Activated CD8-positive, alpha-beta memory T cell treated with anti-CD3 and anti-CD28 coated beads, Interleukin-2, amount 10 ng/mL, durations not matched to agents 7 days and 5 days (primary cell): Measurements from ENCODE around the gene FAM47A. TPM values are rescaled to one million over a fixed set of nuclear protein-coding genes. Genes with fewer than 3 reads are reported as not detected.

Experiments used
- ATAC-seq: fragments of 150-1000 bp; cut with Tn5 transposase; one replicate; pipeline ENCODE4 v1.10.0; 2021; ENCODE audit warnings: moderate library complexity
- CTCF ChIA-PET: fragments of 350-600 bp; sonication (Branson Sonifier 250); formaldehyde crosslinking; loops from one replicate; lab custom pipeline; 2021; ENCODE audit warnings: antibody characterized with exemption; lab: Charles Lee
- DNase-seq: peaks from one replicate; pipeline ENCODE4 v3.0.0-alpha.2; 2020
- H3K27ac Mint-ChIP-seq: one replicate; pipeline ENCODE4 v1.8.0; 2021; ENCODE audit warnings: mild to moderate bottlenecking, mixed read lengths
- H3K27me3 Mint-ChIP-seq: one replicate; pipeline ENCODE4 v1.8.0; 2021; ENCODE audit warnings: mixed read lengths
- H3K36me3 Mint-ChIP-seq: one replicate; pipeline ENCODE4 v1.8.0; 2021; ENCODE audit warnings: mild to moderate bottlenecking, mixed read lengths
- H3K4me1 Mint-ChIP-seq: one replicate; pipeline ENCODE4 v1.8.0; 2021; ENCODE audit warnings: mixed read lengths
- H3K4me3 Mint-ChIP-seq: one replicate; pipeline ENCODE4 v1.8.0; 2021; ENCODE audit warnings: mild to moderate bottlenecking, moderate library complexity, mixed read lengths
- H3K9me3 Mint-ChIP-seq: one replicate; pipeline ENCODE4 v1.8.0; 2022; ENCODE audit warnings: low read depth, mixed read lengths
- total RNA-seq, 2 experiments: library from RNA; stranded (reverse); gene quantifications; one replicate each; pipeline ENCODE4 v1.2.3, GENCODE V29; 2021

The FAM47A gene
- not detected for total RNA-seq

- no peaks in the 10 kb centered on the region for H3K27me3 Mint-ChIP-seq
- no peak within 1 kb of the TSS for H3K27ac Mint-ChIP-seq
- no peak within 1 kb of the TSS for H3K4me3 Mint-ChIP-seq
- H3K4me1 Mint-ChIP-seq = no peaks in the 10 kb centered on the region
- DNase-seq (no peak), ATAC-seq (no peak)
- H3K36me3 Mint-ChIP-seq = no peaks in the 10 kb centered on the region
- H3K9me3 Mint-ChIP-seq = peaks cover 9% of the 10 kb centered on the region
- CTCF ChIA-PET = no interaction called here
These were observed at the start of gene FAM47A for GRCh38 chrX:34132028-34132427. TSS of gene FAM47A (minus strand) at chrX:34132314. CDS start at chrX:34132278, 36 bp downstream.

GRCh38 chrX:34147345-34147744, 15.2 kb upstream of the FAM47A start:
- Mint-ChIP-seq H3K4me3 (no peak overlapping the region), H3K36me3 (no peaks in the 10 kb centered on the region), H3K27me3 (no peaks in the 10 kb centered on the region), H3K27ac (no peak overlapping the region), H3K4me1 (no peaks in the 10 kb centered on the region), H3K9me3 (no peaks in the 10 kb centered on the region)
- DNase-seq = no peak
- CTCF ChIA-PET = no interaction called here
- no peak for ATAC-seq

GRCh38 chrX:34146906-34147305, 14.8 kb upstream of the FAM47A start:
- ATAC-seq = no peak
- no peak for DNase-seq
- Mint-ChIP-seq H3K36me3 (no peaks in the 10 kb centered on the region), H3K9me3 (no peaks in the 10 kb centered on the region), H3K4me1 (no peaks in the 10 kb centered on the region), H3K27ac (no peak overlapping the region), H3K4me3 (no peak overlapping the region), H3K27me3 (no peaks in the 10 kb centered on the region)
- CTCF ChIA-PET = no interaction called here

GRCh38 chrX:34144246-34144645, 12.1 kb upstream of the FAM47A start:
- CTCF ChIA-PET = no interaction called here

GRCh38 chrX:34140816-34141215, 8.7 kb upstream of the FAM47A start:
- H3K4me3 Mint-ChIP-seq = no peak overlapping the region
- H3K27ac Mint-ChIP-seq = no peak overlapping the region
- no peaks in the 10 kb centered on the region for H3K36me3 Mint-ChIP-seq
- no peak for ATAC-seq
- H3K9me3 Mint-ChIP-seq = no peaks in the 10 kb centered on the region
- H3K4me1 Mint-ChIP-seq = no peaks in the 10 kb centered on the region
- CTCF ChIA-PET = no interaction called here
- H3K27me3 Mint-ChIP-seq = no peaks in the 10 kb centered on the region
- no peak for DNase-seq

More at GRCh38 chrX:34144246-34144645, 12.1 kb upstream of the FAM47A start:
- no peak overlapping the region for H3K4me3 Mint-ChIP-seq
- DNase-seq (no peak), ATAC-seq (no peak)
- no peaks in the 10 kb centered on the region for H3K36me3 Mint-ChIP-seq
- H3K9me3 Mint-ChIP-seq = no peaks in the 10 kb centered on the region
- no peaks in the 10 kb centered on the region for H3K4me1 Mint-ChIP-seq
- no peaks in the 10 kb centered on the region for H3K27me3 Mint-ChIP-seq
- no peak overlapping the region for H3K27ac Mint-ChIP-seq

GRCh38 chrX:34130980-34131744, 952 bp downstream of the FAM47A start:
- no peaks in the 10 kb centered on the region for H3K4me1 Mint-ChIP-seq

GRCh38 chrX:34130501-34130900, 1.6 kb downstream of the FAM47A start:
- CTCF ChIA-PET = no interaction called here
- ATAC-seq = no peak
- H3K9me3 Mint-ChIP-seq = peaks cover 9% of the 10 kb centered on the region
- no peak overlapping the region for H3K4me3 Mint-ChIP-seq
- no peaks in the 10 kb centered on the region for H3K4me1 Mint-ChIP-seq
- no peak overlapping the region for H3K27ac Mint-ChIP-seq
- no peaks in the 10 kb centered on the region for H3K36me3 Mint-ChIP-seq
- no peak for DNase-seq
- H3K27me3 Mint-ChIP-seq = no peaks in the 10 kb centered on the region

More at GRCh38 chrX:34130980-34131744, 952 bp downstream of the FAM47A start:
- H3K4me3 Mint-ChIP-seq = no peak overlapping the region
- CTCF ChIA-PET = no interaction called here
- H3K36me3 Mint-ChIP-seq = no peaks in the 10 kb centered on the region
- no peak overlapping the region for H3K27ac Mint-ChIP-seq
- H3K9me3 Mint-ChIP-seq = peaks cover 9% of the 10 kb centered on the region
- no peak for DNase-seq
- no peaks in the 10 kb centered on the region for H3K27me3 Mint-ChIP-seq
- ATAC-seq = no peak

- H3K36me3 Mint-ChIP-seq = no peaks in the 10 kb centered on the region
- CTCF ChIA-PET = no interaction called here
- H3K4me3 Mint-ChIP-seq = no peak overlapping the region
- no peaks in the 10 kb centered on the region for H3K27me3 Mint-ChIP-seq
- peaks cover 9% of the 10 kb centered on the region for H3K9me3 Mint-ChIP-seq
- ATAC-seq (no peak), DNase-seq (no peak)
- no peak overlapping the region for H3K27ac Mint-ChIP-seq
- no peaks in the 10 kb centered on the region for H3K4me1 Mint-ChIP-seq
These were observed 6.1 kb downstream of the FAM47A start for GRCh38 chrX:34126011-34126410.

GRCh38 chrX:34119122-34119521, 13.0 kb downstream of the FAM47A start:
- H3K4me3 Mint-ChIP-seq = no peak overlapping the region
- H3K27me3 Mint-ChIP-seq = no peaks in the 10 kb centered on the region
- H3K36me3 Mint-ChIP-seq = no peaks in the 10 kb centered on the region

GRCh38 chrX:34112459-34112858, 19.7 kb downstream of the FAM47A start:
- DNase-seq = no peak
- Mint-ChIP-seq H3K4me3 (no peak overlapping the region), H3K4me1 (no peaks in the 10 kb centered on the region), H3K36me3 (no peaks in the 10 kb centered on the region), H3K27ac (no peak overlapping the region), H3K27me3 (no peaks in the 10 kb centered on the region), H3K9me3 (no peaks in the 10 kb centered on the region)
- no peak for ATAC-seq
- CTCF ChIA-PET = no interaction called here

More at GRCh38 chrX:34119122-34119521, 13.0 kb downstream of the FAM47A start:
- Mint-ChIP-seq H3K9me3 (no peaks in the 10 kb centered on the region), H3K27ac (no peak overlapping the region), H3K4me1 (no peaks in the 10 kb centered on the region)
- DNase-seq = no peak
- ATAC-seq = no peak
- CTCF ChIA-PET = no interaction called here
